HEK293T (cell line): ENCODE data around the gene DCAF11.

Source experiments
- BHLHE40 ChIP-seq: fragments of 450-650 bp; IDR thresholded peaks from 2 replicates; pipeline ENCODE4 v1.6.1; 2016; ENCODE audit warnings: mild to moderate bottlenecking, moderate library complexity, borderline replicate concordance
- CTBP1 ChIP-seq: fragments of 450-650 bp; IDR thresholded peaks from 2 replicates; pipeline ENCODE4 v1.6.1; 2016; ENCODE audit warnings: borderline replicate concordance
- FOXA1 ChIP-seq: fragments of 450-650 bp; IDR thresholded peaks from 2 replicates; pipeline ENCODE4 v1.6.1; 2016; ENCODE audit warnings: mild to moderate bottlenecking
- FOXM1 ChIP-seq: fragments of 450-650 bp; IDR thresholded peaks from 2 replicates; pipeline ENCODE4 v1.6.1; 2017; ENCODE audit warnings: mild to moderate bottlenecking, borderline replicate concordance
- L3MBTL2 ChIP-seq: fragments of 450-650 bp; conservative IDR thresholded peaks from 2 replicates; pipeline ENCODE4 v1.6.1; 2016; ENCODE audit warnings: mild to moderate bottlenecking
- LEF1 ChIP-seq: fragments of 450-650 bp; IDR thresholded peaks from 2 replicates; pipeline ENCODE4 v1.6.1; 2017; ENCODE audit warnings: mild to moderate bottlenecking, borderline replicate concordance
- NFRKB ChIP-seq: fragments of 450-650 bp; IDR thresholded peaks from 2 replicates; pipeline ENCODE4 v1.6.1; 2016; ENCODE audit warnings: mild to moderate bottlenecking, moderate library complexity
- PKNOX1 ChIP-seq: fragments of 450-650 bp; IDR thresholded peaks from 2 replicates; pipeline ENCODE4 v1.6.1; 2016
- SP1 ChIP-seq: fragments of 450-650 bp; IDR thresholded peaks from 2 replicates; pipeline ENCODE4 v1.6.1; 2017
- TARDBP ChIP-seq: fragments of 450-650 bp; IDR thresholded peaks from 2 replicates; pipeline ENCODE4 v1.6.1; 2016

GRCh38 chr14:24172871-24173281 is 58.3 kb downstream of the DCAF11 start:
- TF ChIP-seq PKNOX1 (no peak), BHLHE40 (no peak), FOXA1 (no peak), CTBP1 (no peak), FOXM1 (no peak), LEF1 (no peak), SP1 (no peak), NFRKB (no peak), TARDBP (no peak), L3MBTL2 (no peak)
